GM12874 (cell line): ENCODE measurements around the gene INSM2.

ENCODE experiments used
- CTCF ChIP-seq: IDR thresholded peaks from 2 replicates; pipeline ENCODE4 v1.5.1; 2011; ENCODE audit warnings: low read depth, mild to moderate bottlenecking, control low read depth, low read length, moderate library complexity; ENCODE audit not compliant: insufficient read depth

INSM2 gene

DNA sequence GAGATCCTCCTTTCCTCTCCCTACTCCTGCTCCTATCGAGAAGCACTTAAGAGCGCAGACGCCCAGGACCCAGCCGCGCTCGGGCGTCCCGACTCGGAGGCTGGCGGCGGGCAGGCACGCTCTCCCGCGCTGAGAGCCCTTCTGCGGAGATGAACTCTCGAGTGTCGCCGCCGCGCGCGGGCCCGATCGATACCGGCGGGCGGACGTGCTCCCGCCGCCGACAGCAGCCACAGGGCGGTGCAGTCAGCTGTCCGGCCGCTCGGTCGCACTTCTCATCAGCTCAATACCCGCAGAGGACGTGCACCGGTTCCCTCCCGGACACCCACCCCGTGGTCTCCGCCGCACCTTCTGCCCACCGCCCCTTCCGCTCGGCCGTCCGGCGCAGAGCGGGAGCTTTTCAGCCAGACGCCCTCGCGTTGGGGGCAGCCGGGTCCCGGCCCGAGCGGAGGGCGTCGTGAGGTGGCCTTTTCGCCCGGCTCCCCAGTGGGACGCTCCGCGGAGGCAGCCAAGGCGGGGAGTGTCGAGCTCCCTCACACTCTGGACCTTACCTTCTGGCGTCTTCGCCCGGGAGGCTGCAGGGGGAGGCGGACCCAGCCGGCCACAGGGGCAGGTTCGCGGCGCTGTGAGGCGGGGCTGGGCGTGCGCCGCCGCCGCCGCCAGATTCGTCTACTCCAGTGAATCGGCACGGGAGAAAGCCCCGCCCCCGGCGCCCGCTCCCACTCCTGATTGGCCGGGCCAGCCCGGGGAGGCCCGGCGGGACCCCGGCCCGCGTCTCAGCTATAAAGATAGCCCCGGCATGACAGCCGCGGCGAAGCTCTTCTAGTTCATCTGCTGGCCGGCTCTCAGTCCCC, at the start of gene INSM2:
Gene INSM2 (plus strand): TSS at position 808 of the 851 bp plus-strand sequence. CDS start 89 bp downstream, outside the sequence.
- TF ChIP-seq CTCF: no peak

DNA sequence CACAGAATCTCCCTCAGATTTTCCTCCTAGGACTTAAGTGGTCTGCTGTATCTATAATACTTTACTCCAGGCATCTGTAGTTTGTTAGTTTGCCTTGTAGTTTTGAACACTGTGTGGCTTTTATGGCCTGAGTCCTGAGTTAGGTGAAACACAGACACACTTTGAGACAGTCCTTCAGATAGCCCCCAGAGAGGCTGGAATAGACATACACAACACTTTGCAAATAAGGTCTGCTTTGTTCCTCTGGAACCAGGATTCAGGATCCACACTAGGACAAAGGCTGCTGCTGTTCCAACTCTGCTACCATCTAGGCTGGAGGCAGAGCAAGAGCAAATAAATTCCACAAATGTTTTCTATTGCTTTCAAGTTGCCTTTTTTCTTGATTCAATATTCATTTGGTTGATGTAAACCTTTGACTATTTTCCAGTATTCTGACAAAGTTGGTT, 41.4 kb upstream of the INSM2 start:
- no peak for TF ChIP-seq CTCF

DNA sequence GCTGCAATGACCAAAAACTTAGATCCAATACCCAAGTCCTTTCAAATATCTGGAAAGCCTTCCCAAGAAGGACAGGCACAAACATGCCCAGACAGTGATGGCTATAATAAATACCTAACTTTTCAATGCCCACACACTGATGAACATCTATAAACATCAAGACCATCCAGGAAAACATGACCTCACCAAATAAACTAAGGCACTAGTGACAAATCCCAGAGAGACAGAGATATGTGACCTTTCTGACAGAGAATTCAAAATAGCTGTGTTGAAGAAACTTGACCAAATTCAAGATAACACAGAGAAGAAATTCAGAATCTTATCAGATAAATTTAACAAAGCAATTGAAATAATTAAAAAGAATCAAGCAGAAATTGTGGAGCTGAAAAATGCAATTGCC, 38.7 kb upstream of the INSM2 start:
- TF ChIP-seq CTCF: no peak

DNA sequence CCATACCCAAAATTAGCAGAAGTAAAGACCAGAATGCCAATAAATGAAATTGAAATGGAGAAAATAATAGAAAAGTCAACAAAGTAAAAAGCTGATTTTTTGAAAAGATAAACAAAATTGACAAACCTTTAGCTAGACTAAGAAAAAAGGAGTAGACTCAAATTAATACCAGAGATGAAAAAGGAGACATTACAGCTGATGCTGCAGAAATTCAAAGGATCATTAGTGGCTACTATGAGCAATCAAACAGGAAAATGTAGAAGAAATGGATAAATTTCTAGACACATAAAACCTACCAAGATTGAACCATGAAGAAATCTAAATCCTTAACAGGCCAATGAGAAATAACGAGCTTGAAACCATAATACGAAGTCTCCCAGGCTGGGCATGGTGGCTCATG, 34.8 kb upstream of the INSM2 start:
- no peak for TF ChIP-seq CTCF

GRCh38 chr14:35503646-35504045, 30.3 kb upstream of the INSM2 start:
- no peak for TF ChIP-seq CTCF

- TF ChIP-seq CTCF: no peak
Observed at GRCh38 chr14:35504260-35504659, 29.7 kb upstream of the INSM2 start.

GRCh38 chr14:35506461-35506860, 27.5 kb upstream of the INSM2 start:
- TF ChIP-seq CTCF: no peak
